AG08395 (cell line): ENCODE results near the gene ADRA1B.

Experiments
- DNase-seq: peaks from one replicate; pipeline ENCODE4 v3.0.0; 2012; ENCODE audit warnings: mixed read lengths, low spot score

Gene ADRA1B

GRCh38 chr5:159901772-159902171 lies 14.5 kb upstream of the ADRA1B start:
- no peak for DNase-seq

- no peak for DNase-seq
These were observed 13.7 kb upstream of the ADRA1B start for GRCh38 chr5:159902444-159903121.

GRCh38 chr5:159903131-159903530 lies 13.2 kb upstream of the ADRA1B start:
- DNase-seq = no peak

GRCh38 chr5:159904874-159905273 lies 11.4 kb upstream of the ADRA1B start:
- DNase-seq = no peak

GRCh38 chr5:159905496-159905895 lies 10.8 kb upstream of the ADRA1B start:
- DNase-seq = peak; percentile 90

GRCh38 chr5:159906463-159906862 lies 9.8 kb upstream of the ADRA1B start:
- DNase-seq = no peak

- DNase-seq = no peak
These were observed 9.3 kb upstream of the ADRA1B start for GRCh38 chr5:159906943-159907342.

GRCh38 chr5:159907689-159908590 lies 8.3 kb upstream of the ADRA1B start:
- no peak for DNase-seq

- DNase-seq = no peak
These were observed 7.7 kb upstream of the ADRA1B start for GRCh38 chr5:159908591-159908940.

- DNase-seq = no peak
These were observed 7.2 kb upstream of the ADRA1B start for GRCh38 chr5:159909126-159909525.

GRCh38 chr5:159910207-159910842 lies 6.0 kb upstream of the ADRA1B start:
- no peak for DNase-seq

- no peak for DNase-seq
These were observed 5.4 kb upstream of the ADRA1B start for GRCh38 chr5:159910843-159911229.

GRCh38 chr5:159911349-159911748 lies 4.9 kb upstream of the ADRA1B start:
- no peak for DNase-seq

- peak; percentile 73 for DNase-seq
These were observed 4.1 kb upstream of the ADRA1B start for GRCh38 chr5:159912033-159912800.

GRCh38 chr5:159913048-159913447 lies 3.2 kb upstream of the ADRA1B start:
- peak; percentile 35 for DNase-seq

GRCh38 chr5:159913501-159913900 lies 2.8 kb upstream of the ADRA1B start:
- DNase-seq = no peak

GRCh38 chr5:159916841-159917761 lies 819 bp downstream of the ADRA1B start:
- no peak for DNase-seq

- no peak for DNase-seq
These were observed 1.7 kb downstream of the ADRA1B start for GRCh38 chr5:159917994-159918393.

- DNase-seq = no peak
These were observed 5.4 kb downstream of the ADRA1B start for GRCh38 chr5:159921721-159922120.

GRCh38 chr5:159923008-159923407 lies 6.7 kb downstream of the ADRA1B start:
- no peak for DNase-seq
